Measurements from ENCODE around the gene ENPEP.

The ENPEP gene

DNA sequence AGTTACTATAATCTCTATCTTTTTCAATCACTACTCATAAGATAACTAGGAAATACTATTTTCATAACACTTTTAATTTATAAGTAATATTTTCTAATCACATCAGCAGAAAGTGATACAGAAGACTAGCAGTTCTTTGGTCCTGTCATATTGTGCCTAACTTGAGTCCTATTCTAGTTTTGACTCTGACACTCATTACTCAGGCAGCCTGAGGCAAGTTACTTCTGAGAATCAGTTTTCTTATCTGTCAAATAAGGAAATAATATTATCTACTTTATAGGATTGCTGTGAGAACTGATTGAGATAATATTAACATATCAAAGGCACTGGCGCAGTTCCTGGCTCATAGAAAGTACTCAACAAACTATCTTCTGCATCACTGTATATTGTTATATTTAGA lies 129.1 kb downstream of the ENPEP start:
- DNase-seq = no peak
- Mint-ChIP-seq H3K27me3 (ENCODE audit: low read depth, poor library complexity) (peaks cover 17% of the 10 kb centered on the region), H3K4me3 (no peak overlapping the region), H3K36me3 (ENCODE audit: low read depth) (peaks cover 24% of the 10 kb centered on the region), H3K9me3 (peaks cover 5% of the 10 kb centered on the region), H3K27ac (no peak overlapping the region), H3K4me1 (peaks cover 41% of the 10 kb centered on the region)
- TF ChIP-seq CTCF (IDR thresholded peaks at IDR 0.05) = no peak

GRCh38 chr4:110609044-110609750 lies 133.2 kb downstream of the ENPEP start:
- Mint-ChIP-seq H3K27ac (peak overlapping the region; percentile 49), H3K4me1 (peaks cover 66% of the 10 kb centered on the region), H3K36me3 (ENCODE audit: low read depth) (peaks cover 6% of the 10 kb centered on the region), H3K9me3 (no peaks in the 10 kb centered on the region), H3K4me3 (peak overlapping the region; percentile 24), H3K27me3 (ENCODE audit: low read depth, poor library complexity) (peaks cover 49% of the 10 kb centered on the region)
- TF ChIP-seq CTCF (IDR thresholded peaks at IDR 0.05) = no peak
- peak; percentile 17 for DNase-seq

DNA sequence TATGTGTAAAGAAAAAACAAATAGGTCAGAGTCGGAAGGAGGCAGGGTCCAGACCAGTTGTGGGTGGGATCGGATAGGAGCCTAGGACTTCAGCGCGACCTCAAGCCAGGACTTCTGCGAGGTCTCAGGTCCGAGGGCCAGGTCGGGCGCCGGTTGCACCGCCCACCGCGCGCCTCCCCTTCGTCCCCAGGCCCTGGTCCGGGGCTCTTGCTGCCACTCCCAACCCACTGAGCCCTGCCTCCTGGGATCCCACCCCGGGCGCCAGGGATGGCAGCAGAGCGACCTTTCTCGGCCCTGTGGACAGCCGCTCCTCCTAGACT lies 134.6 kb downstream of the ENPEP start:
- TF ChIP-seq CTCF (IDR thresholded peaks at IDR 0.05) = no peak
- peaks cover 72% of the 10 kb centered on the region for H3K4me1 Mint-ChIP-seq
- peaks cover 6% of the 10 kb centered on the region for H3K36me3 Mint-ChIP-seq (ENCODE audit: low read depth)
- H3K4me3 Mint-ChIP-seq = peak overlapping the region; percentile 66
- no peak overlapping the region for H3K27ac Mint-ChIP-seq
- H3K27me3 Mint-ChIP-seq (ENCODE audit: low read depth, poor library complexity) = peaks cover 63% of the 10 kb centered on the region
- no peaks in the 10 kb centered on the region for H3K9me3 Mint-ChIP-seq
- DNase-seq = no peak

DNA sequence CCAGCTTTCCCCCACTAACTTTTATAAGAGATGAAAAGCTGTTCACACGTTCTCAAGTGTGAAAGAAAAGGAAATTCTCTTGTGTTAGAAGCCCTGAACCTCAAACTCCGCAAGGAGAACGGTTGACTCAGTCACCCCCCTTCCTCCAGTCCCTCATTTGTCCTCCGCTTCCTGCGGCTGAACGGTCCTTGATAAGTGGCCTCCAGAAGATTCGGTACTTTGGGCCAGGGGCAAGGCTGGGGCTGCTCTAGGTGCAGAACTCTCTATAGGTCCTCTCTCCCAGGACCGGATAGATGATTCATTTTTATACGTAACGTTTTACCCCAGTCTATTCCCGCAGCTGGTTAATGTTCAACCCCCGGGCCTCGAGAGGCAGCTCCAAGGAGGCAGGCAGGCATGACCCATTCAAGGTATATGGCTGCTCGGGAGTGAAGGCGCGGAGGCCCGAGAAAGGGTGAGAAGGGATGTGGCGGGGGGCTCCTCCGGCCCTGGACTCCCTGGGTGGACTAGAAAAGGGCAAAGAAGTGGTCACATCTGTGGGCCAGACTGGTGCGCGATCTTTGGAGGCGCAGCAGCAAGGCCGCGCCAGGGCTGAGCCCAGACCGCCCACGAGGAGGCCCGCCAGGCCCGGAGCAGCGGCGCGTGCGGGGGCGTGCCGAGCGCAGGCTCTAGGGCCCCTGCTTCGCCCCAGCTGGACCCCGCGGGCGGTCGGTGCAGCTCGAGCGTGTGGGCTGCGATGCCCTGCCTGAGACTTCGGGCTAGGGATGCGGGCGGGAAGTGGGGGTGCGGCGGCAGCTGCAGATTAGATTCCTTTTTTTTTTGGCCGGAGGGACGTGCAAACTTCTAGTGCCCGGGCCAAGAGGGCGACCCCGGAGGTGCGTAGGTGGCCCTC lies 135.2 kb downstream of the ENPEP start:
- H3K27ac Mint-ChIP-seq = no peak overlapping the region
- peaks cover 6% of the 10 kb centered on the region for H3K36me3 Mint-ChIP-seq (ENCODE audit: low read depth)
- peaks cover 69% of the 10 kb centered on the region for H3K27me3 Mint-ChIP-seq (ENCODE audit: low read depth, poor library complexity)
- peak; percentile 49 for DNase-seq
- H3K4me3 Mint-ChIP-seq = peak overlapping the region; percentile 52
- H3K9me3 Mint-ChIP-seq = no peaks in the 10 kb centered on the region
- no peak for TF ChIP-seq CTCF (IDR thresholded peaks at IDR 0.05)
- H3K4me1 Mint-ChIP-seq = peaks cover 78% of the 10 kb centered on the region

DNA sequence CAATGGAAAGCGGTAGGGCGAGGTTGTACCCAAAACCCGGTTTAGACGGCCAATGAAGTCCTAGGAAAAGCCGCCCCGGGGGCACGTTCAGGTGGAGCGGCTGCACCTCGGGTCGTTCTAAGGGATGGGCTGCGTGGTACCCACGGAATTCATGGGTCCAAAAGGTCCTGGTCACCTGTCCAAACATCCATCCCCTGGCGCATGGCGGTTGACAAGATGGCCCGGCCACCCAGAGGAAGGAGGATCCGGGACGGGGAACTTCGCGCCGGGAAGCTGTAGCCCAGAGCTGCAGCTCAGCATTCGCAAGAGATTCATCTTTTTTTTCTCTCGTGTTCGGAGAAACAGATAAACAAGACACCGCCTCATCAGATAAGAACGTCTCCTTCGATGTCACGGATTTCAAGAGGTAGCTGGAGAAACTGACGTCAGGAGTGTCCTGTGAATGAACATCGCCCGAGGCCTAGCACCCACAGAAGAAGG lies 136.1 kb downstream of the ENPEP start:
- Mint-ChIP-seq H3K27ac (no peak overlapping the region), H3K27me3 (ENCODE audit: low read depth, poor library complexity) (peaks cover 75% of the 10 kb centered on the region), H3K36me3 (ENCODE audit: low read depth) (peaks cover 6% of the 10 kb centered on the region), H3K4me1 (peaks cover 86% of the 10 kb centered on the region), H3K4me3 (peak overlapping the region; percentile 84), H3K9me3 (no peaks in the 10 kb centered on the region)
- DNase-seq = no peak
- no peak for TF ChIP-seq CTCF (IDR thresholded peaks at IDR 0.05)
